GM12891 (cell line): ENCODE measurements around the gene MYO5C.

Experiments
- PAX5 ChIP-seq: IDR thresholded peaks from 2 replicates; pipeline ENCODE4 v1.6.1; 2011; ENCODE audit warnings: low read length, moderate library complexity, mild to moderate bottlenecking; ENCODE audit not compliant: insufficient read depth, severe bottlenecking
- POLR2A ChIP-seq: IDR thresholded peaks from 2 replicates; pipeline ENCODE4 v1.6.1; 2011; ENCODE audit warnings: low read depth, low read length, control low read depth
- POLR2AphosphoS5 ChIP-seq: IDR thresholded peaks from 2 replicates; pipeline ENCODE4 v1.6.1; 2011; ENCODE audit warnings: low read depth, low read length, control low read depth
- POU2F2 ChIP-seq: IDR thresholded peaks from 2 replicates; pipeline ENCODE4 v1.6.1; 2011; ENCODE audit warnings: low read depth, mild to moderate bottlenecking, control low read depth, low read length, moderate library complexity
- TAF1 ChIP-seq: IDR thresholded peaks from 2 replicates; pipeline ENCODE4 v1.6.1; 2011; ENCODE audit warnings: low read depth, low read length, control low read depth

- TF ChIP-seq TAF1 (no peak), POLR2A (no peak), POLR2AphosphoS5 (no peak), PAX5 (no peak), POU2F2 (no peak)
Measured at GRCh38 chr15:52243286-52243685, 52.3 kb downstream of the MYO5C start.
